Measurements from ENCODE around the gene DESI1.
"Not testable (repeated sequence)": the region's sequence is repeated elsewhere in the genome, so short reads cannot be mapped to it uniquely, and the experiment has no call there.

The DESI1 gene

DNA sequence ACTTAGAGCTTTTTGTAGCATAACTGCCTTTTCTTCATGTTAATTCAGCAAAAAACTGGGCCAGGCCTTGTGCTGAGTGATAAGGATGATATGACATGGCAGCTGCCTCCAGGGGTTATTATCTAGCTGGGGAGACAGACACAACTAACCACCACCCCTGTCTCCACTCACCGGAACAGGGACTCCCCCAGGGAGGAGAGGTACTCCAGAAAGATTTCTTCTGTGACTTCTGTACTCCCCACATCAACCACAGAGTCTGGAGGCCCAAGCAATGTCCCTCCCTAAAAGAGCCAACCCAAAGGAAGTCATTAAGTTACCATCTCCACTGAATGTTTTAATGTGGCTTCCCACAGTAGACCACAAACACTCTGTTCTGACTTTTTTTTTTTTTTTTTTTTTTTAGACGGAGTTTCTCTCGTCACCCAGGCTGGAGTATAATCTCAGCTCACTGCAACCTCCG, 16.9 kb downstream of the DESI1 start:
- H3K4me1 ChIP-seq (ENCODE audit: control insufficient read depth, insufficient read depth, low read length, poor library complexity, severe bottlenecking): peaks cover 2% of the 10 kb centered on the region
- H3K4me3 ChIP-seq (ENCODE audit: extremely low read depth, insufficient read depth, low read length, poor library complexity, severe bottlenecking): no peak overlapping the region
- no peak overlapping the region for H3K27ac ChIP-seq (ENCODE audit: low read depth, low read length, severe bottlenecking)
- peaks cover 82% of the 10 kb centered on the region for H3K36me3 ChIP-seq (ENCODE audit: control insufficient read depth, insufficient read depth, low read length)
- H3K9me3 ChIP-seq (ENCODE audit: control insufficient read depth, low read length): no peaks in the 10 kb centered on the region
- 80 to 100% methylated on average over 1 of the region's 4 CpGs for WGBS, 2 experiments (ENCODE audit: insufficient coverage in 2 of 2)

DNA sequence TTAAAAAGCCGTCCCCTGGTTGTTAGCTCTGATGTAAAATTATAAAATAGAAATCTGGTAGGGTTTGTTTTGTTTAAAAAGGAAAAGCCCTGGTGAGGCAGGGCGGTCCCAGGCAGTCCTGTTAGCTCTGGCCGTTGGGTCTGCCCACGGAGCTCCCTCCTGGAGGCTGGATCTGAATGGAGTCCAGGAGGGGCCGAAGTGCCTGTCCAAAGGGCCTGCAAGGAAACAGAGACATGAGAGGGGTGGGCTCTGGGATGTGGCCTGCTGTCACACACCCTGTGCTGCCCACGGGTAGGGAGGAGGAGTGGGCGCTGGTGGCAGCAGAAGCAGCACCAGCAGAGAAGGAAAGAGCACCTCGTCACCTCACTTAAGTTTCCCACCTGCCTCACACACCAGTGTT, 19.9 kb downstream of the DESI1 start:
- peaks cover 18% of the 10 kb centered on the region for H3K4me1 ChIP-seq (ENCODE audit: control insufficient read depth, insufficient read depth, low read length, poor library complexity, severe bottlenecking)
- no peak overlapping the region for H3K27ac ChIP-seq (ENCODE audit: low read depth, low read length, severe bottlenecking)
- H3K4me3 ChIP-seq (ENCODE audit: extremely low read depth, insufficient read depth, low read length, poor library complexity, severe bottlenecking): no peak overlapping the region
- H3K36me3 ChIP-seq (ENCODE audit: control insufficient read depth, insufficient read depth, low read length): peaks cover 65% of the 10 kb centered on the region
- H3K9me3 ChIP-seq (ENCODE audit: control insufficient read depth, low read length): no peaks in the 10 kb centered on the region
- WGBS, 2 experiments (ENCODE audit: insufficient coverage in 2 of 2): 95% methylated on average over 6 of the region's 8 CpGs

DNA sequence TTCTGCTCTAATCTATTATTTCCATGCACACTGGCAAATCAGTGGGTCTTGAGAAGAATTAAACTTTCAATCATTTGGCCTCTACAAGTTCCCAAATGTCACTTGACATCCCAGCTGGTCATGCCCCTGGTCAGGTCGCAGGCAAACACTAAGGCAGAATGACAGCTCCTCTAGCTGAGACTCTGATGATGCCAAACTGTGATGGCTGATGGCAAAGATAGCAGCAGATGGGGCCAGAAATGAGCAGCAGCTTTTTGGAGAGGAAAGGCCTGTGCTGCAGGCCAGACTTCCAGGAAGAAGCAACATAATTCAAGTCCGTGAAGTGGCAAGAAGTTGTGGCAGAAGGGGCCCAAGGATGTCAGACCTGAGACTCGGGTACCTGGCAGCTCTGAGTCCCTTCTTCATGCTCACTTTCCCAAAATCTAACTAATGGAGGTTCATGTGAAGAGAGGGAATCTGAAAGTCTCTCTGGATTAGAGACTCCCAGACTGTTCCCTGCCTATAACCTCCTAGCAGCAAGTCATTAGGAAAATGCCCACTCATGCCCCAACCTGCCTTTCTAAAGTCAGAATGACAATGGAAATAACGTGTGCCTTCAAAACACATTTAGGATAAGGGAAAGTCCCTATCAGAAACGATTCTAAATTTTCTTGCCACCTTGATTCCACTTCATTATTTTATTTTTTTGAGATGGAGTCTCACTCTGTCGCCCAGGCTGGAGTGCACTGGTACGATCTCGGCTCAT, 21.8 kb downstream of the DESI1 start:
- Histone ChIP-seq H3K4me3 (ENCODE audit: extremely low read depth, insufficient read depth, low read length, poor library complexity, severe bottlenecking) (no peak overlapping the region), H3K9me3 (ENCODE audit: control insufficient read depth, low read length) (no peaks in the 10 kb centered on the region), H3K36me3 (ENCODE audit: control insufficient read depth, insufficient read depth, low read length) (peaks cover 46% of the 10 kb centered on the region), H3K27ac (ENCODE audit: low read depth, low read length, severe bottlenecking) (no peak overlapping the region), H3K4me1 (ENCODE audit: control insufficient read depth, insufficient read depth, low read length, poor library complexity, severe bottlenecking) (peaks cover 18% of the 10 kb centered on the region)
- whole genome bisulfite sequencing, 2 experiments (ENCODE audit: insufficient coverage in 2 of 2): 92 to 93% methylated on average over 7 of the region's 8 CpGs

DNA sequence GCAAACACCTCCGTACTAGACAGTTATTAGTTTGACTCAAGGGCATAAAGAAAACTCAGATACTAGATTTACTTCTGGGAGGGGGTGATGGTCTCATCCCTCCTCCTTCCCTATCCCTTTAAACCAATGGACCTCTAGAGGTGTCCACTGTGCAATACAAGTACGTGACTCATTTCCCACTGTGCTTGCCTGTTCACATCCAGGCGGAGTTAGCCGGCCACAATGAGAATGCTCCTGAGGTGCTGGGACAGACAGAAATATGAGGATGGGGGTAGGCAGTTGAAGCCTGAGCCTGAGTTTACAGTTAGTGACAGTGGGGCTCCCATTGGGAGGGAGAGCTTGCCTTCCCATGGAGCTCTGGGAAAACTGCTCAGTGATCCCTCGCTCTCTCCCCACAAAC, 22.8 kb downstream of the DESI1 start:
- Histone ChIP-seq H3K9me3 (ENCODE audit: control insufficient read depth, low read length) (no peaks in the 10 kb centered on the region), H3K4me1 (ENCODE audit: control insufficient read depth, insufficient read depth, low read length, poor library complexity, severe bottlenecking) (peaks cover 18% of the 10 kb centered on the region), H3K4me3 (ENCODE audit: extremely low read depth, insufficient read depth, low read length, poor library complexity, severe bottlenecking) (no peak overlapping the region), H3K27ac (ENCODE audit: low read depth, low read length, severe bottlenecking) (peak overlapping the region; percentile 10), H3K36me3 (ENCODE audit: control insufficient read depth, insufficient read depth, low read length) (peaks cover 36% of the 10 kb centered on the region)
- 93 to 100% methylated on average over 3 to 4 of the region's 5 CpGs for WGBS, 2 experiments (ENCODE audit: insufficient coverage in 2 of 2)

DNA sequence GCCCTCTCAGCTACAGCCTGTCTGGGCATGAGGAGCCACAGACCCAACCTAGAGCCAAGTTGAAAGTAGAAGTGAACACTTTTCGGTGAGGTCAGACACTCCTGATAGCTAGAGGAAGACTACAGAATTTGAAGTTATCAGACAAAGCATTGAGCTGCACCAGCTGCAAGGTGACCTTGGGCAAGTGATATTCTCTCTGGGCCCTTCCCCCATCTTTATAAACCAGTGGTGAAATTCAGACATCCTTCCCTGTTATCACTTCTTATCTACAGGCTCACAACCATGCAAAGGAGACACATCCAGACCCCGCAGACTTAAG, 23.2 kb downstream of the DESI1 start:
- H3K4me3 ChIP-seq (ENCODE audit: extremely low read depth, insufficient read depth, low read length, poor library complexity, severe bottlenecking): no peak overlapping the region
- peaks cover 18% of the 10 kb centered on the region for H3K4me1 ChIP-seq (ENCODE audit: control insufficient read depth, insufficient read depth, low read length, poor library complexity, severe bottlenecking)
- H3K27ac ChIP-seq (ENCODE audit: low read depth, low read length, severe bottlenecking): peak overlapping the region; percentile 33
- no peaks in the 10 kb centered on the region for H3K9me3 ChIP-seq (ENCODE audit: control insufficient read depth, low read length)
- H3K36me3 ChIP-seq (ENCODE audit: control insufficient read depth, insufficient read depth, low read length): peaks cover 32% of the 10 kb centered on the region
- WGBS, 2 experiments (ENCODE audit: insufficient coverage in 2 of 2): 95 to 100% methylated on average over 1 to 2 of the region's 2 CpGs

DNA sequence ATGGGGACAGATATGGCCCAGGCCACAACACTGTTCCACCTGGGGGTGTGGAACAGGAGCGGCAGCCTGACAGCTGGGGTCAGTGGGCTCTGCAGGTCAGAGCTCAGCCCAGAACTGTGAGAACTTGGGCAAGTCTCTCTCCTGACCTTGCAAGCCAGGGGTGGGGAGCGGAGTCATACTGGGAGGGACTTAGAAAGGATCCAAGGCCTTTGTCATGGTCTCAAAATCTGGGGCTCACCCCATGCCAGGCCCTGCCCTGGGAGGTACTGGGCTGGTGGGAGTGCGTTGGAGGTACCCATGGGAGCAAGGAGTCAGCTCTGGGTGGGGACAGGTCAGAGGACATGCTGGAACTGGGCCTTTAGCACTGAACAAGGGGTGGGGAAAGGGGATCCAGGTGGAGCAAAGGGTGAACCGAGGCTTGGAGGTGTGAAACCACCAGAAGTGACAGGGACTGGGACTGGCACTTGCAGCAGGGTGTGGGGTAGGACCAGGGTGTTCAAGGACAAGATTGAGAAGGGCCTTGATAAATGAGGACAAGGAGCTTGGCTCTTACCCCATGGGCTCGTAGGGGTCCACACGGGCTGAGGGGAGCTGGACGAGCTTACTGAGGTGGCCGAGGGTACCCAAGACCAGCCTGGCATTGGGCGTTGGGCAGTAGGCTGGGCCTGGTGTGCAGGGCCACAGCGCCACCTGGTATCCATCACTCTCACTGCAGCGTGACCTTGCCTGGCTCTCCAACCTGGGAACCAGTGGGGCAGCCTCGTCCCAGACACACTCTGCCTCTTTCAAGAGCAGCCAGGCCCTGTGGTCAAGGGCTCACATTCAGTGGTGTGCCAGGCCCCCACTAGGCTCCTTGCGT, 23.8 kb downstream of the DESI1 start:
- Histone ChIP-seq H3K27ac (ENCODE audit: low read depth, low read length, severe bottlenecking) (peak overlapping the region; percentile 33), H3K36me3 (ENCODE audit: control insufficient read depth, insufficient read depth, low read length) (peaks cover 26% of the 10 kb centered on the region)
- WGBS, 2 experiments (ENCODE audit: insufficient coverage in 2 of 2): 61 to 66% methylated on average over 12 of the region's 13 CpGs

DNA sequence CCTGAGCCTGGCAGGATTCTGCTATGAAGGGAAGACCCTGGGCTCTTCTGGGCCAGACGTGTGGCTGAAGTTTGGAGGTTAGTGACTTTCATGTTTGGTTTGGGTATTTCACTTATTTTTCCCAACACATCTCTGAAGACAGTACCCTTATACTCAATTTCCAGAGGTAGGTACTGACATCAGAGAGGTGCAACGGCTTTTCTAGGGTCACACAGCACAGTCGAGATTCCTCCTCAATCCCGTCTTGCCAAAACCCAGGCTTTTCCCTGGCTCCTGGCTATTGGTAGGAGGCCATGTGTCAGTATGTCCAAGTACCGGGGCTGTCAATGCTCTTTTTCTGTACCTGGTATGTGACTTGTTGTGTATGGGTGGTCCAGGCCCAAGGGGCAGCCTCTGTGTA, 25.1 kb downstream of the DESI1 start:
- Histone ChIP-seq H3K4me1 (ENCODE audit: control insufficient read depth, insufficient read depth, low read length, poor library complexity, severe bottlenecking) (peaks cover 18% of the 10 kb centered on the region), H3K4me3 (ENCODE audit: extremely low read depth, insufficient read depth, low read length, poor library complexity, severe bottlenecking) (no peak overlapping the region), H3K36me3 (ENCODE audit: control insufficient read depth, insufficient read depth, low read length) (peaks cover 16% of the 10 kb centered on the region), H3K9me3 (ENCODE audit: control insufficient read depth, low read length) (no peaks in the 10 kb centered on the region), H3K27ac (ENCODE audit: low read depth, low read length, severe bottlenecking) (no peak overlapping the region)
- 87% methylated on average over 3 of the region's 5 CpGs; no CpG with 5 or more reads in 1 of the 2 experiments for whole genome bisulfite sequencing, 2 experiments (ENCODE audit: insufficient coverage in 2 of 2)

More for the DNA sequence above, 23.8 kb downstream of the DESI1 start:
- H3K4me1 ChIP-seq (ENCODE audit: control insufficient read depth, insufficient read depth, low read length, poor library complexity, severe bottlenecking): peaks cover 18% of the 10 kb centered on the region
- H3K4me3 ChIP-seq (ENCODE audit: extremely low read depth, insufficient read depth, low read length, poor library complexity, severe bottlenecking): no peak overlapping the region
- H3K9me3 ChIP-seq (ENCODE audit: control insufficient read depth, low read length): no peaks in the 10 kb centered on the region

DNA sequence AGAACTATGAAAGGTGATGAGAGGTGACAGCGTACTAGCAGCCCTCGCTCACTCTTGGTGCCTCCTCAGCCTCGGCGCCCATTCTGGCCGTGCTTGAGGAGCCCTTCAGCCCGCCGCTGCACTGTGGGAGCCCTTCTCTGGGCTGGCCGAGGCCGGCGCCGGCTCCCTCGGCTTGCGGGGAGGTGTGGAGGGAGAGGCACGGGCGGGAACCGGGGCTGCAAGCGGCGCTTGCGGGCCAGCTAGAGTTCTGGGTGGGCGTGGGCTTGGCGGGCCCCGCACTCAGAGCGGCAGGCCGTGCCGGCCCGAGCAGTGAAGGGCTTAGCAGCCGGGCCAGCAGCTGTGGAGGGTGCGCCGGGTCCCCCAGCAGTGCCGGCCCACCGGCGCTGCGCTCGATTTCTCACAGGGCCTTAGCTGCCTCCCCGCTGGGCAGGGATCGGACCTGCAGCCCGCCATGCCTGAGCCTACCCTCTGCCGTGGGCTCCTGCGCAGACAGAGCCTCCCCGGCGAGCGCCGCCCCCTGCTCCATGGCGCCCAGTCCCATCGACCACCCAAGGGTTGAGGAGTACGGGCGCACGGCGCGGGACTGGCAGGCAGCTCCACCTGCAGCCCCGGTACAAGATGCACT, 27.4 kb downstream of the DESI1 start:
- peaks cover 11% of the 10 kb centered on the region for H3K4me1 ChIP-seq (ENCODE audit: control insufficient read depth, insufficient read depth, low read length, poor library complexity, severe bottlenecking)
- H3K36me3 ChIP-seq (ENCODE audit: control insufficient read depth, insufficient read depth, low read length); H3K27ac ChIP-seq (ENCODE audit: low read depth, low read length, severe bottlenecking); H3K4me3 ChIP-seq (ENCODE audit: extremely low read depth, insufficient read depth, low read length, poor library complexity, severe bottlenecking); H3K9me3 ChIP-seq (ENCODE audit: control insufficient read depth, low read length): not testable (repeated sequence)
- 93 to 97% methylated on average over 28 to 49 of the region's 51 CpGs for WGBS, 2 experiments (ENCODE audit: insufficient coverage in 2 of 2)

DNA sequence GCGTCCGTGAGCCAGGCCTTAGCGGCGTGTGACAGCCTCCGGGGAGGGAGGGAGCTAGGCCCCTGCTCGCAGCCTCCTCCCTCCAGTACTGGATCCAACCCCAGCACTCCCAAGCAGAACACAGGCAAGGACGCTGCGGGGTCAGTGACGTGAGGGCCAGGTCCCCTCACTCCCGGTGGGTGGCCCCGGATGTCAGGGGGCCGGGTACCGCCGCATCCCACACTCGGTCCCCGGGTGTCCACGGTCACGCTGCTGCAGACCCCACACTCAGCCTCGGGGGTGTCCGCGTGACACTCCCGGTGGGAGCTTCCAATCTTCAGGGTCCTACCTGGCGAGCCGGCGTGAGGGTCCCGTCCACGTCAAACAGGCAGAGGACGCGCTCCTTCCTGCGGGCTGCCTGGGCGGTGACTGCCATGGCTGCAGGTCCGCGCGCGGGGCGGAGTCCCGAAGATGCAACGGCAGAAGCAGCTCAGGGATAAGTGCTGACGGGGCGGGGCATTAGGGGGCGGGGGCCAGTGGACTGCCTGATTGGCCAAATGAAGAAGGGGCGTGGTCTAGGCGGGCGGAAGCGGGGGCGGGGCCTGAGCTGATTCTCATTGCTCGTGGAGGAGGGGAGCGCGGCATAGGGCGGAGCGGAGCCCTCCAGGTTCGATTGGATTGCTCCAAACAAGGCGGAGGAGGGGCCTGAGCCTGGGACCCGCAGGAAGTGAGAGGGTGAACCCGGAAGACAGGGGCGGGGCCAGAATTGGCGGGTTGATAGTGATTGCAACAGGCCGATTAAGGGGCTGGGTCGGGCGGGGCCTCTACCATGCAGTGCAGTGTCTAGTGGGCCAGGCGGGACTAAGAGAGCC, 31.2 kb downstream of the DESI1 start, which contains the start of gene PMM1:
TSS of gene PMM1 (minus strand) at position 450 of the 851 bp plus-strand sequence. CDS start at position 415, 35 bp downstream.
- 0 to 2% methylated on average over 47 to 49 of the region's 61 CpGs for WGBS, 2 experiments (ENCODE audit: insufficient coverage in 2 of 2)
- H3K9me3 ChIP-seq (ENCODE audit: control insufficient read depth, low read length): no peaks in the 10 kb centered on the region
- H3K27ac ChIP-seq (ENCODE audit: low read depth, low read length, severe bottlenecking): peak within 1 kb of the TSS; percentile 72

DNA sequence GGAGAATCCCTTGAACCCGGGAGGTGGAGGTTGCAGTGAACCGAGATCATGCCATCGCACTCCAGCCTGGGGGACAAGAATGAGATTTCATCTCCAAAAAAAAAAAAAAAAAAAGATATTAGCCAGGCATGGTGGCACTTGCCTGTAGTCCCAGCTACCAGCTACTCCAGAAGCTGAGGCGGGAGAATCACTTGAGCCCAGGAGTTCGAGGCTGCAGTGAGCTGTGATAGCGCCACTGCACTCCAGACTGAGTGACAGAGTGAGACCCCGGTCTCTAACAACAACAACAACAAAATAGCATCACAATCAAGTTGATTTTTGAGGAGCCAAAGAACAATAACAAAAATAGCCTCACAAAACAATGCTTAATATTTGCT, 33.5 kb downstream of the DESI1 start:
- Histone ChIP-seq H3K27ac (ENCODE audit: low read depth, low read length, severe bottlenecking) (no peak overlapping the region), H3K9me3 (ENCODE audit: control insufficient read depth, low read length) (no peaks in the 10 kb centered on the region), H3K4me1 (ENCODE audit: control insufficient read depth, insufficient read depth, low read length, poor library complexity, severe bottlenecking) (no peaks in the 10 kb centered on the region), H3K36me3 (ENCODE audit: control insufficient read depth, insufficient read depth, low read length) (peaks cover 19% of the 10 kb centered on the region), H3K4me3 (ENCODE audit: extremely low read depth, insufficient read depth, low read length, poor library complexity, severe bottlenecking) (no peak overlapping the region)
- WGBS, 2 experiments (ENCODE audit: insufficient coverage in 2 of 2): 90 to 100% methylated on average over 4 of the region's 7 CpGs

More for the DNA sequence above, 31.2 kb downstream of the DESI1 start, which contains the start of gene PMM1:
- peak within 1 kb of the TSS; percentile 80 for H3K4me3 ChIP-seq (ENCODE audit: extremely low read depth, insufficient read depth, low read length, poor library complexity, severe bottlenecking)
- H3K4me1 ChIP-seq (ENCODE audit: control insufficient read depth, insufficient read depth, low read length, poor library complexity, severe bottlenecking): no peaks in the 10 kb centered on the region
- H3K36me3 ChIP-seq (ENCODE audit: control insufficient read depth, insufficient read depth, low read length): peaks cover 5% of the 10 kb centered on the region

All from mesodermal cell (in vitro differentiated cells).